Epithelial cell of proximal tubule (primary cell): Measurements from ENCODE around the gene TIMMDC1. TPM values are rescaled to one million over a fixed set of nuclear protein-coding genes. Genes with fewer than 3 reads are reported as not detected.

Source experiments
- DNase-seq: peaks from one replicate; pipeline ENCODE4 v3.0.0-alpha.2; 2011; ENCODE audit warnings: low read depth
- H3K4me3 ChIP-seq: 2 replicates; pipeline ENCODE4 v1.5.1; 2011; ENCODE audit warnings: low read depth, mild to moderate bottlenecking, low read length
- CTCF ChIP-seq: conservative IDR thresholded peaks from 2 replicates; pipeline ENCODE4 v1.5.1; 2012; ENCODE audit warnings: low read depth, mild to moderate bottlenecking, low read length
- total RNA-seq: library from RNA; depleted of rRNA; stranded (reverse); fragments of >200 nt; gene quantifications from 2 replicates; pipeline ENCODE4 v1.2.3, GENCODE V29; 2015

The TIMMDC1 gene
- total RNA-seq, 1 donor from 2014 or later: 85.3 TPM

DNA sequence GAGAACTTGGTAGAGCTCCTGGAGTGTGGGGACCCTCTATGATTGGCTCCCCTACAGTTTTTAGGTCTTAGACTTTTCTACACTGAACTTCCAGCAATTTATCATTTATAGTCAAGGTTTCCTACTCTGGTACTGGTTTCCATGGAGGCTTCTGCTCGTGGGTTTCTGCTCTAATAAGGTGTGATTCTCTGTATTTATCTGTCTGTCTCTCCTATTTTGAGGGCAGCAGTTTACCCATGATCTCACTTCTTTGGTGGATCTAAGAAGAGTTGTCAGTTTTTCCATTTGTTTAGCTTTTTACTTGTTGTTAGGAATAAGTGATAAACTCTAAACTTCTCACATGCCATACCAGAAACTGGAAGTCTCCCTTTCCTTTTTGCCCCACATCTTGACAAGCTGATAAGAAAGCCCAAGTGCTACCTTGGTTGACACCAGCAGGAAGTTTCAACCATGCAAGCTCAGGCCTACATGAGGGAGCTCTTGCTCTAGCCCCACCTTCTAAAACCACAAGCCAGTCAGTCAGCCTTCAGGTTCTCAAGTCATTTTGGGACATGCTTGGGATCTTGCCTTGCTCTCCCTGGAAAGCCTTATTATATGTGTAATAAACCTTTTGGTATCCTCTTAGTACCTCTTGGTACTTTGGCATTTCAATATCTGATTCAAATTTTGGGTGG lies 10.0 kb downstream of the TIMMDC1 start:
- TF ChIP-seq CTCF: no peak
- no peak overlapping the region for H3K4me3 ChIP-seq
- no peak for DNase-seq

GRCh38 chr3:119510690-119511089 lies 12.3 kb downstream of the TIMMDC1 start:
- no peak for DNase-seq
- no peak for TF ChIP-seq CTCF
- H3K4me3 ChIP-seq: no peak overlapping the region

DNA sequence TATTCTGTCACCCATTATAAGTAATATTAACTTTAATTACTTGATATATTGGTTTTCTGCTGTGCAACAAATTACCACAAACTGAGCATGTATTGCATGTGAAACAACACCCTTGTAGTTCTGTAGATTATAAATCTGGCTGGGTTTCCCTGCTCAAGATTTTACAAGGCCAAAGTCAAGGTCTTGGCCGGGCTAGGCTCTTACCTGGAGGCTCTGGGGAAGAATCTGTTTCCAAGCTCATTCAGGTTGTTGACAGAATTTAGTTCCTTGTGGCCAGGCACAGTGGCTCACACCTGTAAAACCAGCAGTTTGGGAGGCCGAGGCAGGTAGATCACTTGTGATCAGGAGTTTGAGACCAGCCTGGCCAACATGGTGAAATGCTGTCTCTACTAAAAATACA lies 16.3 kb downstream of the TIMMDC1 start:
- no peak for TF ChIP-seq CTCF
- no peak overlapping the region for H3K4me3 ChIP-seq
- DNase-seq: no peak

DNA sequence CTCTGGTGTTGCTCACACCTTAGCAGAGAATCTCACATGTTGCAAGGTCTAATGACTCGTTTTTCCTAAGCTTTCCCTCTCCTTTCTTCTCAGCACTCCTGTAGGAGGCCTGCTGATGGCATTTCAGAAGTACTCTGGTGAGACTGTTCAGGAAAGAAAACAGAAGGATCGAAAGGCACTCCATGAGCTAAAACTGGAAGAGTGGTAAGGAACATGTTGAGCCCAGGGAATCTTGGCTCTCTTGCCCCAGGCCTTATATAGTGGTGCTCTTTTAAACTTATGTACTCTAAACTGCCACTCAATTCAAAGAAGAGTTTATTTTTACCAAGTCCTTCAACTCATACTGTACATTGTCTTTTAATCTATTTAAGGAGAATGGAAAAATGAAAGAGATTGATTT lies 18.8 kb downstream of the TIMMDC1 start:
- TF ChIP-seq CTCF: no peak
- no peak overlapping the region for H3K4me3 ChIP-seq
- DNase-seq: no peak

DNA sequence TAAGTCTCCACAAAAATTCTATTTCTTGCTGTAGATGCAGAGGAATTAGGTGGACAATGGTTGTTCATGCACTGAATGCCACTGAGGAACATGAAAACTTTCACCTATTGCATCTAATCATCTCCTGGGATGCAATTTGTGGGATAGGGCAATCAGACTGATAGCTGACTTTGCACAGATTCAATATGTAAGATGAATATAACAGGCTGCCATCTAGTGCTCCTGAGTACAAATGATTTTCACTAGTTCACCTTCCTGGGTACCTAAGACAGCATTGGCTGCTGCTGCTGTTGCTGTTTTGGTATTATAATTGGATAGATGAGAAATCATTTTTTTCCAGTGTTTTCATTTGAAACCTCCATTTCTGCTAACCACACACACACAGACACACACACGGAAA lies 19.7 kb downstream of the TIMMDC1 start:
- no peak overlapping the region for H3K4me3 ChIP-seq
- DNase-seq: no peak
- TF ChIP-seq CTCF: no peak

DNA sequence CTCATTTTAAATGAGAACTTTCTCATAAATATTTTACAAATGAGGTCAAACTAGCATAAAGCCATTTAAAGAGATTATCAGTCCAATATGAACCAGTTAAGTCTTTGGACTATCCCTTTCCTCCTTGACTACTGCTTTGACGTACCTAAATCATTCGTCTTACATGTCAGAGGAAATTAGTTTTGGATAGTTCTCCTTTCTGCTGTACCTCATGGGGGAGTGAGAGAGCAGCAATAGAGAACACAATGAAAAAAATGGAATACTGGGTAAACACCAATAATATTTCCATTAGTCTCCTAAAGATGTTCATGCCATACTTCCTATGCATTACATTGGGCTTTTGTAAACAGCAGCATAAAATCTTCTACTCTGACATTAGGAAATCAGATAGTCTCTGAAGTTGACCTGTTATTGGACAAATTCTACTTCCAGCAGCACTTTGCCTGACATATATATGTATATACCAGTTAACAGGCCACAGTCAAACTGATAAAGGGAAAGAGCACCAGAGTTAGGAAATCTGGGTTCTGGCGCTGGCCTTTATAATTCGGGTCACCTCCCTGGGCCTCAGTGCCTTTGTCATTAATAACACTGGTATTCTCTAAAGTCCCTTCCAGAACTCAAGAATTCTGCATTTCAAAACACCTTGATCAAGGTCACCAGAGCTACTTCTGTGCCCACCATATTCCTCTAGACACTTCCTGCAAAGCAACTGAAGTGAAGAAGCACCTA lies 26.8 kb downstream of the TIMMDC1 start:
- TF ChIP-seq CTCF: peak; percentile 62
- no peak overlapping the region for H3K4me3 ChIP-seq
- DNase-seq: no peak

GRCh38 chr3:119527714-119528113 lies 29.4 kb downstream of the TIMMDC1 start:
- TF ChIP-seq CTCF: no peak
- H3K4me3 ChIP-seq: no peak overlapping the region
- DNase-seq: no peak
